Activated CD4-positive, alpha-beta memory T cell treated with anti-CD3 and anti-CD28 coated beads, Interleukin-2, amount 10 ng/mL, durations not matched to agents 7 days and 5 days (primary cell): ENCODE data around the gene EMD. TPM values are rescaled to one million over a fixed set of nuclear protein-coding genes. Genes with fewer than 3 reads are reported as not detected.
A peak's percentile ranks its signal among the peaks of the same experiment; 100 is the strongest.

ENCODE experiments used
- CTCF ChIA-PET: fragments of 350-600 bp; sonication (Branson Sonifier 250); formaldehyde crosslinking; loops from one replicate; lab custom pipeline; 2021; ENCODE audit warnings: antibody characterized with exemption, inconsistent platforms; lab: Charles Lee
- POLR2A ChIA-PET: fragments of 350-600 bp; sonication (Branson Sonifier 250); formaldehyde crosslinking; loops from one replicate; lab custom pipeline; 2021; ENCODE audit warnings: antibody characterized with exemption; lab: Charles Lee
- DNase-seq: peaks from one replicate; pipeline ENCODE4 v3.0.0-alpha.2; 2020
- H3K27ac Mint-ChIP-seq: one replicate; pipeline ENCODE4 v1.8.0; 2021; ENCODE audit warnings: mild to moderate bottlenecking, mixed read lengths
- H3K27me3 Mint-ChIP-seq: one replicate; pipeline ENCODE4 v1.8.0; 2021; ENCODE audit warnings: mixed read lengths
- H3K36me3 Mint-ChIP-seq: one replicate; pipeline ENCODE4 v1.8.0; 2021; ENCODE audit warnings: low read depth, mixed read lengths
- H3K4me1 Mint-ChIP-seq: one replicate; pipeline ENCODE4 v1.8.0; 2021; ENCODE audit warnings: mixed read lengths
- H3K4me3 Mint-ChIP-seq: one replicate; pipeline ENCODE4 v1.8.0; 2021; ENCODE audit warnings: mild to moderate bottlenecking, mixed read lengths
- H3K9me3 Mint-ChIP-seq: one replicate; pipeline ENCODE4 v1.8.0; 2021; ENCODE audit warnings: mixed read lengths
- total RNA-seq, 2 experiments: library from RNA; stranded (reverse); gene quantifications; one replicate each; pipeline ENCODE4 v1.2.3, GENCODE V29; 2021

Gene EMD
- total RNA-seq, 2 experiments from 2014 or later = 65.5 to 66.0 TPM

DNA sequence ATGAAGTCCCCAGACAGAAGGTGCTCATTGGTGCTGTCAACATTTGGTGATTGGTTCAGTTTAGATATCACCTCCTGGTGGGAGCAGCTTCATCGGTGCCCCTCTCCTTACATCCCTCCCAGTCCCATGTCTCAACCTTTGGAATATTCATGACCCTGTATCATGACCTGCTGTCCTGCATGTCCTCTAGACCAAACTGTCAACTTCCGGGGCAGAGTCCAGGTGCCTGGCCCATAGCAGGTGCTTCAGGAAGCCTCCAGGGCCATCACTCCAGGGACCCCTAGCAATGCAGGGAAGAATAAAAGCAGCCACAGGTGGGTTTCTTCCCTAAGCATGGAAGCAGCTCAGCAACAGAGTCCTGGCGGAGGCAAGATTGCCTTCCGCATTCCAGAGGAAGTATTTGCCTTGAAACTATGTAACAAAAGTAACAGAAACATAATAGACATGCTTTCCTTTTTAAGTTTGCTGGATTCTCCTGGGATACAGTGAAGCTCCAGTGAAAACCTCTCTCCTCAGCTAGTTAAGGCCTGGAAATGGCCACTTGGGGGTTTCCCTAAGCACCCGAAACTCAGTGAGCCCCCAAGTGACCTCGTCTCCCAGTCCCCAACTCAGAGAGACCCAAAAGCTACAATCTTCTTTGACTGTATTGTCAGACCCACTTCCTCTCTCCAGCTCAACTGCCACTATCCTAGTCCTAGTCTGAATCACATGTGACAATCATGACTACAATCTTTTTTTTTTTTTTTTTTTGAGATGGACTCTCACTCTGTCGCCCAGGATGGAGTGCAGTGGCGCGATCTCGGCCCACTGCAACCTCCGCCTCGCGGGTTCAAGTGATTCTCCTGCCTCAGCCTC lies 48.0 kb downstream of the EMD start:
- POLR2A ChIA-PET = interaction anchor here (0.6 to 3.7 kb wide), 3 partner anchors 16 to 385 kb away, joined by 3 to 28 read pairs (median 26); partner anchors contain the start of genes RPL10 and TAFAZZIN
- no peaks in the 10 kb centered on the region for H3K27me3 Mint-ChIP-seq
- H3K9me3 Mint-ChIP-seq = no peaks in the 10 kb centered on the region
- CTCF ChIA-PET = interaction anchor here (1.5 kb wide), 1 partner anchor 14 kb away, joined by 3 read pairs; no protein-coding TSS in a partner anchor
- H3K4me3 Mint-ChIP-seq = peak overlapping the region; percentile 10
- H3K36me3 Mint-ChIP-seq = peaks cover 9% of the 10 kb centered on the region
- DNase-seq = no peak
- no peak overlapping the region for H3K27ac Mint-ChIP-seq
- H3K4me1 Mint-ChIP-seq = peaks cover 25% of the 10 kb centered on the region

DNA sequence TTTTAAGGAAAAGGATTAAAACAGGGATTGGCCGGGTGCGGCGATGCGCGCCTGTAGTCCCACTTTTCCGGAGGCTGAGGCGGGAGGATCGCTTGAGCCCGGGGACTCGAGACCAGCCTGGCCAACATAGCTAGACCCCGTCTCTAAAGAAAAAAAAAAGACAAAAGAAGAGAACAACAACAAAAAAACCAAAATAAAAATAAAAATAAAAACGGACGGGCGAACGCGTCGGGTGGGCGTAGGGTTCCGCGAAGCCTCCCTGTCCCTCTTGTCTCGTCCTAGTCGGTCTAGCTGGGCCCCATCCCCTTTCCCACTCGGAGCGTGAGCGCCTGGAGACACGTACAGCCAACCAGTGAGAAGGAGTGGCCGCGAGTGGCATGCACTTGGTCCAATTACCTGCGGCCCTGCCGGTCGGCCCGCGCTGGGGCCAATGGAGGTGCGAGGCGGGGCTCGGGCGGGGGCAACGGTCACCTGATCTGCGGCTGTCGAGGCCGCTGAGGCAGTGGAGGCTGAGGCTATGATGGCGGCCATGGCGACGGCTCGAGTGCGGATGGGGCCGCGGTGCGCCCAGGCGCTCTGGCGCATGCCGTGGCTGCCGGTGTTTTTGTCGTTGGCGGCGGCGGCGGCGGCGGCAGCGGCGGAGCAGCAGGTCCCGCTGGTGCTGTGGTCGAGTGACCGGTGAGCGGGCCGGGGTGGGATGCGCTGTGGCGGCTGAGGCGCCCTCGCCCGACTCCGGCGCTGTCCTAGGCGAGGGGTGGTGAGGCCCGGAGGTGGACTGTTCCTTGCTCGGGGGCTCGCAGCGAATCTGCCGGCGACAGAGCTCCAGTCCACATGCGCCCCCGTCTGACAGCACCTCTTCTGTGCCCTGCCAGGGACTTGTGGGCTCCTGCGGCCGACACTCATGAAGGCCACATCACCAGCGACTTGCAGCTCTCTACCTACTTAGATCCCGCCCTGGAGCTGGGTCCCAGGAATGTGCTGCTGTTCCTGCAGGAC lies 49.4 kb downstream of the EMD start, which contains the start of gene ATP6AP1:
ATP6AP1 (plus strand) TSS at position 502 of the 996 bp plus-strand sequence; CDS start at position 518, 16 bp downstream.
- H3K9me3 Mint-ChIP-seq = no peaks in the 10 kb centered on the region
- CTCF ChIA-PET = interaction anchor here (0.6 to 1.5 kb wide), 4 partner anchors 13 to 91 kb away, joined by 3 to 4 read pairs (median 3); partner anchors contain the start of gene RPL10
- DNase-seq = peak; percentile 92
- H3K4me1 Mint-ChIP-seq = peaks cover 25% of the 10 kb centered on the region
- H3K27ac Mint-ChIP-seq = peak within 1 kb of the TSS; percentile 69
- POLR2A ChIA-PET = interaction anchor here (0.7 to 3.7 kb wide), 7 partner anchors 8 to 91 kb away, joined by 3 to 28 read pairs (median 4); partner anchors contain the start of genes RPL10 and TAFAZZIN
- H3K4me3 Mint-ChIP-seq = peak within 1 kb of the TSS; percentile 75
- H3K27me3 Mint-ChIP-seq = no peaks in the 10 kb centered on the region
- peaks cover 16% of the 10 kb centered on the region for H3K36me3 Mint-ChIP-seq

- POLR2A ChIA-PET = interaction anchor here (0.8 to 3.7 kb wide), 6 partner anchors 9 to 60 kb away, joined by 3 to 28 read pairs (median 4); partner anchors contain the start of genes RPL10 and TAFAZZIN
- CTCF ChIA-PET = interaction anchor here (0.6 to 1.4 kb wide), 3 partner anchors 9 to 94 kb away, joined by 3 to 5 read pairs (median 3); partner anchors contain the start of gene RPL10
- Mint-ChIP-seq H3K9me3 (no peaks in the 10 kb centered on the region), H3K4me1 (peaks cover 21% of the 10 kb centered on the region), H3K36me3 (peaks cover 16% of the 10 kb centered on the region), H3K4me3 (peak overlapping the region; percentile 75), H3K27ac (peak overlapping the region; percentile 54), H3K27me3 (no peaks in the 10 kb centered on the region)
- no peak for DNase-seq
These were observed 50.6 kb downstream of the EMD start for GRCh38 chrX:154429711-154430110.

DNA sequence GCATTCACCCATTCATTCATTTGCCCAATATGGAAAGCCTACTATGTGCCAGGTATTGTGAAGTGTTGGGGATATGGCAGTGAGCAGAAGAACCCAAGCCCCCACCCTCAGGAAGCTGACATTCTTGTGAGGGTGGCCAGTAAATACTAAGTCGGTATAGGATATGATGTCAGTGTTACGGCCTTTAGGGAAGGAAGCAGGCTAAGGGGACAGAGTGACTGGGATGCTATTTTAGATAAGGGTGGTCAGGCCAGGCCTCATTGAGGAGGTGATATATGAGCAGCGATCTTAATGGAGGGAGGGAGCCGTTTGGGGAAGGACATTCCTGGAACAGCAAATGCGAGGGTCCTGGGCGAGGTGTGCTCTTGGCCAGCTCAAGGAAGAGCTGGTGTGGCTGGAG lies 51.4 kb downstream of the EMD start:
- ChIA-PET CTCF (interaction anchor here (1.4 kb wide), 1 partner anchor 10 kb away, joined by 5 read pairs; no protein-coding TSS in a partner anchor), POLR2A (interaction anchor here (0.9 to 1.1 kb wide), 2 partner anchors 17 to 32 kb away, joined by 4 read pairs; partner anchors contain the start of gene RPL10)
- Mint-ChIP-seq H3K27ac (no peak overlapping the region), H3K36me3 (peaks cover 17% of the 10 kb centered on the region), H3K27me3 (no peaks in the 10 kb centered on the region), H3K4me1 (peaks cover 21% of the 10 kb centered on the region), H3K4me3 (no peak overlapping the region), H3K9me3 (no peaks in the 10 kb centered on the region)
- no peak for DNase-seq

DNA sequence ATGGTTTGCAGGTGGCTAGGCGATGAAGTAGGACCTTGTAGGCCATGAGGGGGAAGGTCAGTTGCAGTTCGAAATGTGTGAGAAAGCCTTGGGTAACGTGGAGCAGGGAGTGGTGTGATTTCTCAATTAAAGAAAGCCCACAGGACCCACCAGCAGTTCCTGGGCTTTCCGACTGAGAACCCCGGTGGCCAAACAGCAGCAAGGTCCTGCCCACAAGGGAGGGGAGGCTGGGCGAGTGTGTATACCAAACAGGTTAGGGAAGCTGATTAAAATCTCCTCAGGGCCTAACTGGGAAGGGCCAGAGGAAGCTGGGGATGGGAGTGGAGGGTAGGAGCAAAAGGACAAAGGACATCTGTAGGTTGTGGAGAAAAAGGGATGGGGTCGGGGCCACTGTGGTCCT lies 51.8 kb downstream of the EMD start:
- peaks cover 21% of the 10 kb centered on the region for H3K36me3 Mint-ChIP-seq
- H3K4me3 Mint-ChIP-seq = no peak overlapping the region
- H3K4me1 Mint-ChIP-seq = peaks cover 21% of the 10 kb centered on the region
- no peak for DNase-seq
- no peaks in the 10 kb centered on the region for H3K9me3 Mint-ChIP-seq
- ChIA-PET CTCF (no interaction called here), POLR2A (interaction anchor here (0.9 kb wide), 1 partner anchor 33 kb away, joined by 4 read pairs; the partner anchor contains the start of gene RPL10)
- H3K27ac Mint-ChIP-seq = no peak overlapping the region
- H3K27me3 Mint-ChIP-seq = no peaks in the 10 kb centered on the region

Other genes with a start within 250 kb of the EMD start
- not detected for gene OPN1LW, start 235.1 kb upstream of the EMD start, total RNA-seq
- gene OPN1MW, start 196.7 kb upstream of the EMD start, total RNA-seq = not detected
- not detected for gene OPN1MW2, start 159.5 kb upstream of the EMD start, total RNA-seq
- gene OPN1MW3, start 121.7 kb upstream of the EMD start, total RNA-seq = not detected
- not detected for gene TEX28, start 84.2 kb upstream of the EMD start, total RNA-seq
- 1 to 10 TPM in 1 of 2 experiments, under 1 TPM in 1; 0.85 to 2.0 TPM for gene TKTL1, start 83.5 kb upstream of the EMD start, total RNA-seq
- 1,000 to 10,000 TPM; 1,571 to 1,579 TPM for gene FLNA, start 4.7 kb upstream of the EMD start, total RNA-seq
- gene RPL10, start 19.1 kb downstream of the EMD start, total RNA-seq = 1,000 to 10,000 TPM; 2,958 to 2,962 TPM
- 10 to 100 TPM; 23.3 to 23.7 TPM for gene DNASE1L1, start 30.0 kb downstream of the EMD start, total RNA-seq
- 10 to 100 TPM; 93.7 to 93.9 TPM for gene TAFAZZIN, start 32.2 kb downstream of the EMD start, total RNA-seq
- 10 to 100 TPM; 52.3 to 53.2 TPM for gene ATP6AP1, start 49.4 kb downstream of the EMD start, total RNA-seq
- gene GDI1, start 57.9 kb downstream of the EMD start, total RNA-seq = 100 to 1,000 TPM; 114 to 117 TPM
- 10 to 100 TPM; 62.4 to 65.4 TPM for gene FAM50A, start 64.8 kb downstream of the EMD start, total RNA-seq
- 10 to 100 TPM; 49.3 to 52.8 TPM for gene PLXNA3, start 79.0 kb downstream of the EMD start, total RNA-seq
- 10 to 100 TPM; 28.1 to 29.9 TPM for gene LAGE3, start 100.0 kb downstream of the EMD start, total RNA-seq
- gene UBL4A, start 107.3 kb downstream of the EMD start, total RNA-seq = 10 to 100 TPM; 44.5 to 47.3 TPM
- 10 to 100 TPM; 27.0 to 27.6 TPM for gene SLC10A3, start 111.3 kb downstream of the EMD start, total RNA-seq
- gene FAM3A, start 136.9 kb downstream of the EMD start, total RNA-seq = 10 to 100 TPM; 24.9 to 29.0 TPM
- gene G6PD, start 167.6 kb downstream of the EMD start, total RNA-seq = 10 to 100 TPM; 62.7 to 64.4 TPM
- gene IKBKG, start 168.3 kb downstream of the EMD start, total RNA-seq = 10 to 100 TPM; 51.9 to 54.0 TPM
- not detected for gene CTAG1A, start 205.8 kb downstream of the EMD start, total RNA-seq
- not detected for gene CTAG1B, start 240.0 kb downstream of the EMD start, total RNA-seq